WTC11 (cell line): ENCODE data around the gene ARL15. TPM values are rescaled to one million over a fixed set of nuclear protein-coding genes. Genes with fewer than 3 reads are reported as not detected.

Experiments used
- ATAC-seq: fragments of 200-7000 bp; cut with Tn5 transposase; 2 replicates; pipeline ENCODE4 v1.10.0; 2021; ENCODE audit warnings: mild to moderate bottlenecking, moderate library complexity
- CTCF ChIA-PET: fragments of 300-600 bp; sonication (Branson Sonifier 250); formaldehyde crosslinking; loops from one replicate; lab custom pipeline; 2021; ENCODE audit warnings: antibody characterized with exemption; lab: Charles Lee
- POLR2A ChIA-PET: fragments of 350-600 bp; sonication (Branson Sonifier 250); formaldehyde crosslinking; loops from one replicate; lab custom pipeline; 2021; ENCODE audit warnings: antibody characterized with exemption; lab: Charles Lee
- DNase-seq: peaks from one replicate; pipeline ENCODE4 v3.0.0; 2021; ENCODE audit warnings: low spot score
- H3K27ac Mint-ChIP-seq: 2 replicates; pipeline ENCODE4 v1.8.0; 2021; ENCODE audit warnings: mixed read lengths
- H3K27me3 Mint-ChIP-seq: 2 replicates; pipeline ENCODE4 v1.8.0; 2021; ENCODE audit warnings: low read depth, mild to moderate bottlenecking, moderate library complexity, mixed read lengths
- H3K36me3 Mint-ChIP-seq: 2 replicates; pipeline ENCODE4 v1.8.0; 2021; ENCODE audit warnings: mixed read lengths
- H3K4me1 Mint-ChIP-seq: 2 replicates; pipeline ENCODE4 v1.8.0; 2022; ENCODE audit warnings: mixed read lengths
- H3K4me3 Mint-ChIP-seq: 2 replicates; pipeline ENCODE4 v1.8.0; 2021; ENCODE audit warnings: mild to moderate bottlenecking, moderate library complexity, mixed read lengths
- H3K9me3 Mint-ChIP-seq: 2 replicates; pipeline ENCODE4 v1.8.0; 2021; ENCODE audit warnings: mixed read lengths
- ATF1 ChIP-seq: sonication (generic); formaldehyde crosslinking; IDR thresholded peaks from 2 replicates; pipeline ENCODE4 v1.8.1; 2023; ENCODE audit warnings: mild to moderate bottlenecking, moderate library complexity, missing genetic modification reagents
- CDX4 ChIP-seq: fragments of 250-450 bp; sonication (Bioruptor Pico); IDR thresholded peaks from 2 replicates; pipeline ENCODE4 v1.9.0; 2021; ENCODE audit warnings: moderate library complexity, mild to moderate bottlenecking, inconsistent platforms, borderline replicate concordance
- CREB1 ChIP-seq: sonication (generic); formaldehyde crosslinking; IDR thresholded peaks from 2 replicates; pipeline ENCODE4 v1.8.0; 2023; ENCODE audit warnings: mild to moderate bottlenecking, missing genetic modification reagents
- ERG ChIP-seq: fragments of 250-450 bp; sonication (Bioruptor Pico); IDR thresholded peaks from 2 replicates; pipeline ENCODE4 v1.8.0; 2021; ENCODE audit warnings: mild to moderate bottlenecking
- GRHL2 ChIP-seq: fragments of 250-450 bp; sonication (Bioruptor Pico); IDR thresholded peaks from 2 replicates; pipeline ENCODE4 v1.8.0; 2022; ENCODE audit warnings: mild to moderate bottlenecking, moderate library complexity; ENCODE audit not compliant: insufficient replicate concordance, severe bottlenecking
- MAX ChIP-seq: sonication (generic); formaldehyde crosslinking; IDR thresholded peaks from 2 replicates; pipeline ENCODE4 v1.8.0; 2022; ENCODE audit warnings: mild to moderate bottlenecking, missing genetic modification reagents
- NFE2L1 ChIP-seq: sonication (generic); formaldehyde crosslinking; IDR thresholded peaks from 2 replicates; pipeline ENCODE4 v1.8.1; 2023; ENCODE audit warnings: missing genetic modification reagents
- NFYB ChIP-seq: sonication (generic); formaldehyde crosslinking; conservative IDR thresholded peaks from 2 replicates; pipeline ENCODE4 v1.8.0; 2022; ENCODE audit warnings: low read depth, missing genetic modification reagents
- OVOL2 ChIP-seq: fragments of 250-450 bp; sonication (Bioruptor Pico); IDR thresholded peaks from 2 replicates; pipeline ENCODE4 v1.9.0; 2021; ENCODE audit warnings: mild to moderate bottlenecking, borderline replicate concordance
- PREB ChIP-seq: sonication (generic); formaldehyde crosslinking; IDR thresholded peaks from 2 replicates; pipeline ENCODE4 v1.8.1; 2022; ENCODE audit warnings: mild to moderate bottlenecking, missing genetic modification reagents, moderate library complexity, borderline replicate concordance
- PRRX2 ChIP-seq: fragments of 250-450 bp; sonication (Bioruptor Pico); IDR thresholded peaks from 2 replicates; pipeline ENCODE4 v1.8.0; 2021; ENCODE audit warnings: mild to moderate bottlenecking
- RORB ChIP-seq: fragments of 250-450 bp; sonication (Bioruptor Pico); IDR thresholded peaks from 2 replicates; pipeline ENCODE4 v1.9.0; 2021; ENCODE audit warnings: mild to moderate bottlenecking
- SMAD3 ChIP-seq: sonication (generic); formaldehyde crosslinking; IDR thresholded peaks from 2 replicates; pipeline ENCODE4 v1.8.0; 2022; ENCODE audit warnings: missing genetic modification reagents, mild to moderate bottlenecking, borderline replicate concordance
- SP1 ChIP-seq: sonication (generic); formaldehyde crosslinking; conservative IDR thresholded peaks from 2 replicates; pipeline ENCODE4 v1.8.1; 2022; ENCODE audit warnings: missing genetic modification reagents
- TCF7 ChIP-seq: sonication (generic); formaldehyde crosslinking; IDR thresholded peaks from 2 replicates; pipeline ENCODE4 v1.8.0; 2022; ENCODE audit warnings: mild to moderate bottlenecking, low read depth, missing genetic modification reagents, moderate library complexity
- ZBTB21 ChIP-seq: sonication (generic); formaldehyde crosslinking; IDR thresholded peaks from 2 replicates; pipeline ENCODE4 v1.8.1; 2023; ENCODE audit warnings: mild to moderate bottlenecking, missing genetic modification reagents, borderline replicate concordance
- ZNF263 ChIP-seq: sonication (generic); formaldehyde crosslinking; IDR thresholded peaks from 2 replicates; pipeline ENCODE4 v1.8.1; 2022; ENCODE audit warnings: low read depth, mild to moderate bottlenecking, moderate library complexity, missing genetic modification reagents
- ZNF423 ChIP-seq: fragments of 250-450 bp; sonication (Bioruptor Pico); IDR thresholded peaks from 2 replicates; pipeline ENCODE4 v2.1.2; 2022; ENCODE audit warnings: mild to moderate bottlenecking, moderate library complexity
- total RNA-seq: library from RNA; stranded (reverse); gene quantifications from 3 replicates; pipeline ENCODE4 v1.2.3, GENCODE V29; 2021
- TF ChIP-seq, protein P1 (sequence below): sonication (generic); formaldehyde crosslinking; IDR thresholded peaks from 2 replicates; pipeline ENCODE4 v1.8.1; 2023; ENCODE audit warnings: mild to moderate bottlenecking, moderate library complexity, missing genetic modification reagents
- TF ChIP-seq, protein P2 (sequence below): fragments of 250-450 bp; sonication (Bioruptor Pico); IDR thresholded peaks from 2 replicates; pipeline ENCODE4 v1.9.0; 2021; ENCODE audit warnings: mild to moderate bottlenecking
- TF ChIP-seq, protein P3 (sequence below): fragments of 200-600 bp; IDR thresholded peaks from 2 replicates; pipeline ENCODE4 v1.8.0; 2022; ENCODE audit warnings: antibody characterized with exemption
- TF ChIP-seq, protein P4 (sequence below): sonication (generic); formaldehyde crosslinking; IDR thresholded peaks from 2 replicates; pipeline ENCODE4 v1.8.1; 2023; ENCODE audit warnings: mild to moderate bottlenecking, missing genetic modification reagents, borderline replicate concordance
- TF ChIP-seq, protein P5 (sequence below): sonication (generic); formaldehyde crosslinking; IDR thresholded peaks from 2 replicates; pipeline ENCODE4 v1.8.0; 2022; ENCODE audit warnings: mild to moderate bottlenecking, missing genetic modification reagents

ARL15 gene
- total RNA-seq, 1 experiment from 2014 or later = 20.1 TPM

DNA sequence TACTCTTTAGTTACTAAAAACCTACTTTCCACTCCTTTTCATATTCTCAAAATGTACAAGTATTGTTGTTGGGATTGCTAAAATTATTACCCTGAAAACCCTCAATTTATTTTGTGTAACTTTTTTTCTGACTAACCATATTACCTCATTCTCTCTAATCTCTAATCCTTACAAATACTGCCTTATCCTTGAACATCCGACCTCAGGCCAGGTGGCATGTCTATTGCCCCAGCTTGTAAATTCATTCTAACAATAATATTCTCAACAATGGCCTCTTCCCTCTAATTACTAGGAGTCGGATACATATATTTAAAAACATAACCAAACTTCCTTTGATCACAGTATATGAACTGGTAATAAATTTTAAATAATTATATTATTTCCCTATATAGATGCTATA is 25.8 kb downstream of the ARL15 start (continued):
- TF ChIP-seq ERG (CRISPR knock-in tag) (no peak), ZNF423 (no peak), PRRX2 (no peak), CREB1 (CRISPR knock-in tag) (no peak), OVOL2 (CRISPR knock-in tag) (no peak), GRHL2 (CRISPR knock-in tag) (no peak)
- TF ChIP-seq, all 79 proteins: peak for 0

- Mint-ChIP-seq H3K36me3 (peaks cover 4% of the 10 kb centered on the region), H3K4me1 (peaks cover 32% of the 10 kb centered on the region), H3K4me3 (no peak overlapping the region), H3K9me3 (peaks cover 7% of the 10 kb centered on the region), H3K27me3 (no peaks in the 10 kb centered on the region), H3K27ac (no peak overlapping the region)
- POLR2A ChIA-PET = no interaction called here
- ATAC-seq = no peak
- CTCF ChIA-PET = no interaction called here
- DNase-seq = no peak
- no peak for TF ChIP-seq SMAD3
- TF ChIP-seq SP1 (CRISPR knock-in tag) = no peak
- no peak for TF ChIP-seq ATF1
- TF ChIP-seq, protein P1, sequence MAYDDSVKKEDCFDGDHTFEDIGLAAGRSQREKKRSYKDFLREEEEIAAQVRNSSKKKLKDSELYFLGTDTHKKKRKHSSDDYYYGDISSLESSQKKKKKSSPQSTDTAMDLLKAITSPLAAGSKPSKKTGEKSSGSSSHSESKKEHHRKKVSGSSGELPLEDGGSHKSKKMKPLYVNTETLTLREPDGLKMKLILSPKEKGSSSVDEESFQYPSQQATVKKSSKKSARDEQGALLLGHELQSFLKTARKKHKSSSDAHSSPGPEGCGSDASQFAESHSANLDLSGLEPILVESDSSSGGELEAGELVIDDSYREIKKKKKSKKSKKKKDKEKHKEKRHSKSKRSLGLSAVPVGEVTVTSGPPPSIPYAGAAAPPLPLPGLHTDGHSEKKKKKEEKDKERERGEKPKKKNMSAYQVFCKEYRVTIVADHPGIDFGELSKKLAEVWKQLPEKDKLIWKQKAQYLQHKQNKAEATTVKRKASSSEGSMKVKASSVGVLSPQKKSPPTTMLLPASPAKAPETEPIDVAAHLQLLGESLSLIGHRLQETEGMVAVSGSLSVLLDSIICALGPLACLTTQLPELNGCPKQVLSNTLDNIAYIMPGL (CRISPR knock-in tag) = no peak
- TF ChIP-seq, protein P2, sequence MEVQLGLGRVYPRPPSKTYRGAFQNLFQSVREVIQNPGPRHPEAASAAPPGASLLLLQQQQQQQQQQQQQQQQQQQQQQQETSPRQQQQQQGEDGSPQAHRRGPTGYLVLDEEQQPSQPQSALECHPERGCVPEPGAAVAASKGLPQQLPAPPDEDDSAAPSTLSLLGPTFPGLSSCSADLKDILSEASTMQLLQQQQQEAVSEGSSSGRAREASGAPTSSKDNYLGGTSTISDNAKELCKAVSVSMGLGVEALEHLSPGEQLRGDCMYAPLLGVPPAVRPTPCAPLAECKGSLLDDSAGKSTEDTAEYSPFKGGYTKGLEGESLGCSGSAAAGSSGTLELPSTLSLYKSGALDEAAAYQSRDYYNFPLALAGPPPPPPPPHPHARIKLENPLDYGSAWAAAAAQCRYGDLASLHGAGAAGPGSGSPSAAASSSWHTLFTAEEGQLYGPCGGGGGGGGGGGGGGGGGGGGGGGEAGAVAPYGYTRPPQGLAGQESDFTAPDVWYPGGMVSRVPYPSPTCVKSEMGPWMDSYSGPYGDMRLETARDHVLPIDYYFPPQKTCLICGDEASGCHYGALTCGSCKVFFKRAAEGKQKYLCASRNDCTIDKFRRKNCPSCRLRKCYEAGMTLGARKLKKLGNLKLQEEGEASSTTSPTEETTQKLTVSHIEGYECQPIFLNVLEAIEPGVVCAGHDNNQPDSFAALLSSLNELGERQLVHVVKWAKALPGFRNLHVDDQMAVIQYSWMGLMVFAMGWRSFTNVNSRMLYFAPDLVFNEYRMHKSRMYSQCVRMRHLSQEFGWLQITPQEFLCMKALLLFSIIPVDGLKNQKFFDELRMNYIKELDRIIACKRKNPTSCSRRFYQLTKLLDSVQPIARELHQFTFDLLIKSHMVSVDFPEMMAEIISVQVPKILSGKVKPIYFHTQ = no peak
- TF ChIP-seq NFYB (CRISPR knock-in tag) = no peak
- no peak for TF ChIP-seq RORB
- TF ChIP-seq ZNF263 (CRISPR knock-in tag) = no peak
- TF ChIP-seq PREB (CRISPR knock-in tag) = no peak
- TF ChIP-seq, protein P3, sequence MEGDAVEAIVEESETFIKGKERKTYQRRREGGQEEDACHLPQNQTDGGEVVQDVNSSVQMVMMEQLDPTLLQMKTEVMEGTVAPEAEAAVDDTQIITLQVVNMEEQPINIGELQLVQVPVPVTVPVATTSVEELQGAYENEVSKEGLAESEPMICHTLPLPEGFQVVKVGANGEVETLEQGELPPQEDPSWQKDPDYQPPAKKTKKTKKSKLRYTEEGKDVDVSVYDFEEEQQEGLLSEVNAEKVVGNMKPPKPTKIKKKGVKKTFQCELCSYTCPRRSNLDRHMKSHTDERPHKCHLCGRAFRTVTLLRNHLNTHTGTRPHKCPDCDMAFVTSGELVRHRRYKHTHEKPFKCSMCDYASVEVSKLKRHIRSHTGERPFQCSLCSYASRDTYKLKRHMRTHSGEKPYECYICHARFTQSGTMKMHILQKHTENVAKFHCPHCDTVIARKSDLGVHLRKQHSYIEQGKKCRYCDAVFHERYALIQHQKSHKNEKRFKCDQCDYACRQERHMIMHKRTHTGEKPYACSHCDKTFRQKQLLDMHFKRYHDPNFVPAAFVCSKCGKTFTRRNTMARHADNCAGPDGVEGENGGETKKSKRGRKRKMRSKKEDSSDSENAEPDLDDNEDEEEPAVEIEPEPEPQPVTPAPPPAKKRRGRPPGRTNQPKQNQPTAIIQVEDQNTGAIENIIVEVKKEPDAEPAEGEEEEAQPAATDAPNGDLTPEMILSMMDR = no peak
- no peak for TF ChIP-seq ZBTB21
- TF ChIP-seq, protein P4, sequence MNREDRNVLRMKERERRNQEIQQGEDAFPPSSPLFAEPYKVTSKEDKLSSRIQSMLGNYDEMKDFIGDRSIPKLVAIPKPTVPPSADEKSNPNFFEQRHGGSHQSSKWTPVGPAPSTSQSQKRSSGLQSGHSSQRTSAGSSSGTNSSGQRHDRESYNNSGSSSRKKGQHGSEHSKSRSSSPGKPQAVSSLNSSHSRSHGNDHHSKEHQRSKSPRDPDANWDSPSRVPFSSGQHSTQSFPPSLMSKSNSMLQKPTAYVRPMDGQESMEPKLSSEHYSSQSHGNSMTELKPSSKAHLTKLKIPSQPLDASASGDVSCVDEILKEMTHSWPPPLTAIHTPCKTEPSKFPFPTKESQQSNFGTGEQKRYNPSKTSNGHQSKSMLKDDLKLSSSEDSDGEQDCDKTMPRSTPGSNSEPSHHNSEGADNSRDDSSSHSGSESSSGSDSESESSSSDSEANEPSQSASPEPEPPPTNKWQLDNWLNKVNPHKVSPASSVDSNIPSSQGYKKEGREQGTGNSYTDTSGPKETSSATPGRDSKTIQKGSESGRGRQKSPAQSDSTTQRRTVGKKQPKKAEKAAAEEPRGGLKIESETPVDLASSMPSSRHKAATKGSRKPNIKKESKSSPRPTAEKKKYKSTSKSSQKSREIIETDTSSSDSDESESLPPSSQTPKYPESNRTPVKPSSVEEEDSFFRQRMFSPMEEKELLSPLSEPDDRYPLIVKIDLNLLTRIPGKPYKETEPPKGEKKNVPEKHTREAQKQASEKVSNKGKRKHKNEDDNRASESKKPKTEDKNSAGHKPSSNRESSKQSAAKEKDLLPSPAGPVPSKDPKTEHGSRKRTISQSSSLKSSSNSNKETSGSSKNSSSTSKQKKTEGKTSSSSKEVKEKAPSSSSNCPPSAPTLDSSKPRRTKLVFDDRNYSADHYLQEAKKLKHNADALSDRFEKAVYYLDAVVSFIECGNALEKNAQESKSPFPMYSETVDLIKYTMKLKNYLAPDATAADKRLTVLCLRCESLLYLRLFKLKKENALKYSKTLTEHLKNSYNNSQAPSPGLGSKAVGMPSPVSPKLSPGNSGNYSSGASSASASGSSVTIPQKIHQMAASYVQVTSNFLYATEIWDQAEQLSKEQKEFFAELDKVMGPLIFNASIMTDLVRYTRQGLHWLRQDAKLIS (CRISPR knock-in tag) = no peak
- no peak for TF ChIP-seq TCF7 (CRISPR knock-in tag)
- no peak for TF ChIP-seq NFE2L1 (CRISPR knock-in tag)
- no peak for TF ChIP-seq MAX (CRISPR knock-in tag)
- TF ChIP-seq CDX4 (CRISPR knock-in tag) = no peak
- TF ChIP-seq, protein P5, sequence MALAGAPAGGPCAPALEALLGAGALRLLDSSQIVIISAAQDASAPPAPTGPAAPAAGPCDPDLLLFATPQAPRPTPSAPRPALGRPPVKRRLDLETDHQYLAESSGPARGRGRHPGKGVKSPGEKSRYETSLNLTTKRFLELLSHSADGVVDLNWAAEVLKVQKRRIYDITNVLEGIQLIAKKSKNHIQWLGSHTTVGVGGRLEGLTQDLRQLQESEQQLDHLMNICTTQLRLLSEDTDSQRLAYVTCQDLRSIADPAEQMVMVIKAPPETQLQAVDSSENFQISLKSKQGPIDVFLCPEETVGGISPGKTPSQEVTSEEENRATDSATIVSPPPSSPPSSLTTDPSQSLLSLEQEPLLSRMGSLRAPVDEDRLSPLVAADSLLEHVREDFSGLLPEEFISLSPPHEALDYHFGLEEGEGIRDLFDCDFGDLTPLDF (CRISPR knock-in tag) = no peak
Observed at GRCh38 chr5:54282876-54283275, 27.5 kb downstream of the ARL15 start.
